Vagina (tissue), 2 donors: ENCODE results near the gene ZNF407. TPM values are rescaled to one million over a fixed set of nuclear protein-coding genes. Genes with fewer than 3 reads are reported as not detected.

Experiments
- DNase-seq, 2 donors: peaks; one replicate each; pipeline ENCODE4 v3.0.0-alpha.2; 2017; ENCODE audit errors: extremely low spot score in 2 of 2
- H3K27ac ChIP-seq: fragments of 200-600 bp; sonication (generic); one replicate; pipeline ENCODE4 v1.5.1; 2019
- H3K27me3 ChIP-seq: fragments of 200-600 bp; sonication (generic); one replicate; pipeline ENCODE4 v1.5.1; 2019
- H3K36me3 ChIP-seq, 2 donors: fragments of 200-600 bp; sonication (generic); one replicate each; pipeline ENCODE4 v1.5.1; 2017 to 2019
- H3K4me1 ChIP-seq: fragments of 200-600 bp; sonication (generic); one replicate; pipeline ENCODE4 v1.5.1; 2019
- H3K4me3 ChIP-seq, 2 donors: fragments of 200-600 bp; sonication (generic); 1 replicate in 1 of 2; 2 replicates in 1 of 2; pipeline ENCODE4 v1.5.1; 2016 to 2019
- H3K9me3 ChIP-seq: fragments of 200-600 bp; sonication (generic); one replicate; pipeline ENCODE4 v1.5.1; 2019
- POLR2A ChIP-seq, 2 donors: fragments of 450-650 bp; IDR thresholded peaks; one replicate each; pipeline ENCODE4 v1.6.1; 2017; ENCODE audit warnings: antibody characterized with exemption in 2 of 2, mild to moderate bottlenecking in 2 of 2, moderate library complexity in 2 of 2
- POLR2AphosphoS5 ChIP-seq, 2 donors: sonication (generic); formaldehyde crosslinking; IDR thresholded peaks; one replicate each; pipeline ENCODE4 v1.9.0; 2017; ENCODE audit warnings: antibody characterized with exemption in 2 of 2, mild to moderate bottlenecking in 2 of 2, low read depth in 1 of 2; ENCODE audit not compliant: insufficient read depth in 1 of 2
- intact Hi-C: fragments of 100-400 bp; cut with DNase I; formaldehyde crosslinking; loops from one replicate; pipeline ENCODE4 v1.15.1; 2023
- total RNA-seq: library from RNA; depleted of rRNA; stranded (reverse); fragments of >200 nt; gene quantifications from one replicate; pipeline ENCODE4 v1.2.3, GENCODE V29; 2016
- TF ChIP-seq, protein P1 (sequence below), 3 experiments: fragments of 450-650 bp in 2 of 3; fragments of 200-600 bp in 1 of 3; sonication (generic) in 1 of 3; IDR thresholded peaks; one replicate each; pipeline ENCODE4 v1.5.1; 2017 to 2019; ENCODE audit warnings: antibody characterized with exemption in 3 of 3, mild to moderate bottlenecking in 2 of 3, moderate library complexity in 2 of 3

ZNF407 gene
- total RNA-seq, 1 donor from 2014 or later = 15.5 TPM

DNA sequence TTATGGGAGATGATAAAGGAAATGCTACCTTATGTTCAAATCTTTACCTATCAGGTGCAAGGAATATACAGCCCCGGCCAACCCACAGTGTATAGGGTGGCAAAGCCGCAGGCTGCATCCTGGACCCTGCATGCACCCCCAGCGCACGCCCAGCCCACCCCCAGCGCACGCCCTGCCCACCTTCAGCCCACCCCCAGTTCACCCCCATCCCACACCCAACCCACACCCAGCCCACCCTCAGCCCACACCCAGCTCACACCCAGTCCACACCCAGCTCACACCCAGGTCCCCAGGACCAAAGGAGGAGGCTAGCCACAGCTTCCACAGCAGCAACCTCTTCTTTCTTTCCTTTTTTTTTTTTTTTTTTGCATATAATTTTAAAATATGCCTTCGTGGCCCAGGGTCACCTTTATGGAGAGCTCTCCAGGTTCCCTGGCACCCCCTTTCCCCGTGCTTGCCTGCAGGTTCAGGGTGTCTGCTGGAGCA is 490.4 kb downstream of the ZNF407 start:
- no peaks in the 10 kb centered on the region for H3K9me3 ChIP-seq
- H3K4me1 ChIP-seq = no peaks in the 10 kb centered on the region
- H3K27ac ChIP-seq = no peak overlapping the region
- H3K4me3 ChIP-seq = no peak overlapping the region
- intact Hi-C loops = no loop called here
- no peak for TF ChIP-seq POLR2AphosphoS5 (IDR thresholded peaks at IDR 0.05; ENCODE audit: insufficient read depth in 1 of 2, low read depth in 1 of 2)
- TF ChIP-seq, protein P1, sequence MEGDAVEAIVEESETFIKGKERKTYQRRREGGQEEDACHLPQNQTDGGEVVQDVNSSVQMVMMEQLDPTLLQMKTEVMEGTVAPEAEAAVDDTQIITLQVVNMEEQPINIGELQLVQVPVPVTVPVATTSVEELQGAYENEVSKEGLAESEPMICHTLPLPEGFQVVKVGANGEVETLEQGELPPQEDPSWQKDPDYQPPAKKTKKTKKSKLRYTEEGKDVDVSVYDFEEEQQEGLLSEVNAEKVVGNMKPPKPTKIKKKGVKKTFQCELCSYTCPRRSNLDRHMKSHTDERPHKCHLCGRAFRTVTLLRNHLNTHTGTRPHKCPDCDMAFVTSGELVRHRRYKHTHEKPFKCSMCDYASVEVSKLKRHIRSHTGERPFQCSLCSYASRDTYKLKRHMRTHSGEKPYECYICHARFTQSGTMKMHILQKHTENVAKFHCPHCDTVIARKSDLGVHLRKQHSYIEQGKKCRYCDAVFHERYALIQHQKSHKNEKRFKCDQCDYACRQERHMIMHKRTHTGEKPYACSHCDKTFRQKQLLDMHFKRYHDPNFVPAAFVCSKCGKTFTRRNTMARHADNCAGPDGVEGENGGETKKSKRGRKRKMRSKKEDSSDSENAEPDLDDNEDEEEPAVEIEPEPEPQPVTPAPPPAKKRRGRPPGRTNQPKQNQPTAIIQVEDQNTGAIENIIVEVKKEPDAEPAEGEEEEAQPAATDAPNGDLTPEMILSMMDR (IDR thresholded peaks at IDR 0.05) = no peak
- TF ChIP-seq POLR2A (IDR thresholded peaks at IDR 0.05) = no peak
- no peak for DNase-seq
- no peaks in the 10 kb centered on the region for H3K36me3 ChIP-seq
- H3K27me3 ChIP-seq = no peaks in the 10 kb centered on the region

DNA sequence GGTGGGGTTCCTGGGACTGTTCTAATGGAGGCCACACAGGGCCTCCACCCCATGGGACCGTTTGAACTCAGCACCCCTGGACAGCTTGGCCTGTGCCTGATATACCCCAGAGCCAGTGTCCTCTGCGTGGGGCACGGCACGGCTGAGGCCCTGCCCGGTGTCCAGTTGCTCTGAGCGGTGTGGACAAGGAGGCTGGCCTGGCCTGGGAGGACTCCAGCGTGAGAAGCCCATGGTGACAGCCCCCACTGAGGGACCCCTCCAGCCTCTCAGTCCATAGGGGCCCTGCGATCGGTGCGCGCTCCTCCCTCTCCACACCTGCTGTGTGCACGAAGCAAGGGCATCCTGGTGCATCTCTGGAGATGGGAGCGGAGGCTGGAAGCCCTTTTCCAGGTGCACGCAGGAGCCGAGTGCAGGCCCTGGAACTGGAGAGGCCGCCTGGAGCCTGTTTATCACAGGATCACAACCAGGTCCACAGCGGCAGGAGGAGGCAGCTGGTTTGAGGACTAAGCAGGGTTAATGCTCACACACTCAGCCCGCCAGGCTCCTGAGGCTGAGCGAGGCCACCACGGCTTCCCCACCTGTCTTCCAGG is 491.0 kb downstream of the ZNF407 start:
- no peaks in the 10 kb centered on the region for H3K9me3 ChIP-seq
- TF ChIP-seq POLR2AphosphoS5 (IDR thresholded peaks at IDR 0.05; ENCODE audit: insufficient read depth in 1 of 2, low read depth in 1 of 2) (no peak), POLR2A (IDR thresholded peaks at IDR 0.05) (no peak)
- TF ChIP-seq, protein P1 (IDR thresholded peaks at IDR 0.05) = no peak
- no peaks in the 10 kb centered on the region for H3K27me3 ChIP-seq
- H3K4me1 ChIP-seq = no peaks in the 10 kb centered on the region
- no peak overlapping the region for H3K4me3 ChIP-seq
- no peaks in the 10 kb centered on the region for H3K36me3 ChIP-seq
- no peak overlapping the region for H3K27ac ChIP-seq
- intact Hi-C loops = no loop called here
- DNase-seq = peak; percentile 76 to 85

DNA sequence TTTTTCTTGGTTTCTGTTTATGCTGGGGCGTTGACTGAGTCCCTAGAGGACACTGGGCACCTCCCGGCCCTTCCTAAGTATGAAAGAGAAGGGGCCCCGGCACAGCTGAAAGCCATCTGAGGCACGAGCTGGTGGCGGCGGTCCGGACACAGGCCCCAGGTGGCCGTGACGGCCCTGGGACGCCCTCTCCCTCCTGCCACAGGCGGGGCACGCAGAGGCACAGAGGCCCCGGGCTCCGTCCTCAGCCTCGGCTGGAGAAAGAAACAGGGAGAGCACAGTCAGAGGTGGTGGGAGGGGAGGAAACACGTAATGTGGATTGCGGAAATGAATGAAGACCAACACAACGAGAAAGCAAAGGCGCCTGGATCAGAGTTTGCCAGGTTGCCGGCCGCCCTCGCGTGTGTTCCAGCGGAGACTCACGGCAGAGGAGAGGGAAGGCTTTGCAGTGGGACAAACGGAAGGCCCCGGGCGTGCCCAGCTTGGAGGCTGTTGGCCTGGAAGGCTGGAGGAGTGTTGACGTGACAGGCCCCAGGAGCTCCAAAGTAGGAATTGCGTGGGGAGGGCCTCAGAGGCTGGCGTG is 492.2 kb downstream of the ZNF407 start:
- no peaks in the 10 kb centered on the region for H3K9me3 ChIP-seq
- no peaks in the 10 kb centered on the region for H3K27me3 ChIP-seq
- DNase-seq = peak; percentile 58 to 87
- intact Hi-C loops = no loop called here
- H3K36me3 ChIP-seq = no peaks in the 10 kb centered on the region
- no peaks in the 10 kb centered on the region for H3K4me1 ChIP-seq
- no peak overlapping the region for H3K27ac ChIP-seq
- no peak overlapping the region for H3K4me3 ChIP-seq
- TF ChIP-seq POLR2A (IDR thresholded peaks at IDR 0.05) = no peak
- TF ChIP-seq POLR2AphosphoS5 (IDR thresholded peaks at IDR 0.05; ENCODE audit: insufficient read depth in 1 of 2, low read depth in 1 of 2) = no peak
- TF ChIP-seq, protein P1 (IDR thresholded peaks at IDR 0.05) = no peak

- Histone ChIP-seq H3K4me1 (no peaks in the 10 kb centered on the region), H3K27me3 (no peaks in the 10 kb centered on the region), H3K36me3 (no peaks in the 10 kb centered on the region), H3K27ac (no peak overlapping the region), H3K4me3 (no peak overlapping the region), H3K9me3 (no peaks in the 10 kb centered on the region)
- DNase-seq = peak; percentile 54 to 87
- intact Hi-C loops = no loop called here
- no peak for TF ChIP-seq POLR2AphosphoS5 (IDR thresholded peaks at IDR 0.05; ENCODE audit: insufficient read depth in 1 of 2, low read depth in 1 of 2)
- no peak for TF ChIP-seq POLR2A (IDR thresholded peaks at IDR 0.05)
- TF ChIP-seq, protein P1 (IDR thresholded peaks at IDR 0.05) = no peak
Measured at GRCh38 chr18:75090336-75090735, 492.7 kb downstream of the ZNF407 start.
